ENCODE data around the gene NR1H4. TPM values are rescaled to one million over a fixed set of nuclear protein-coding genes. Genes with fewer than 3 reads are reported as not detected.

Gene NR1H4
- total RNA-seq, 3 donors from 2014 or later = 0.15 TPM; not detected in 2

GRCh38 chr12:100564090-100564489, 90.4 kb downstream of the NR1H4 start:
- H3K4me3 ChIP-seq = no peak overlapping the region
- TF ChIP-seq, protein P1, sequence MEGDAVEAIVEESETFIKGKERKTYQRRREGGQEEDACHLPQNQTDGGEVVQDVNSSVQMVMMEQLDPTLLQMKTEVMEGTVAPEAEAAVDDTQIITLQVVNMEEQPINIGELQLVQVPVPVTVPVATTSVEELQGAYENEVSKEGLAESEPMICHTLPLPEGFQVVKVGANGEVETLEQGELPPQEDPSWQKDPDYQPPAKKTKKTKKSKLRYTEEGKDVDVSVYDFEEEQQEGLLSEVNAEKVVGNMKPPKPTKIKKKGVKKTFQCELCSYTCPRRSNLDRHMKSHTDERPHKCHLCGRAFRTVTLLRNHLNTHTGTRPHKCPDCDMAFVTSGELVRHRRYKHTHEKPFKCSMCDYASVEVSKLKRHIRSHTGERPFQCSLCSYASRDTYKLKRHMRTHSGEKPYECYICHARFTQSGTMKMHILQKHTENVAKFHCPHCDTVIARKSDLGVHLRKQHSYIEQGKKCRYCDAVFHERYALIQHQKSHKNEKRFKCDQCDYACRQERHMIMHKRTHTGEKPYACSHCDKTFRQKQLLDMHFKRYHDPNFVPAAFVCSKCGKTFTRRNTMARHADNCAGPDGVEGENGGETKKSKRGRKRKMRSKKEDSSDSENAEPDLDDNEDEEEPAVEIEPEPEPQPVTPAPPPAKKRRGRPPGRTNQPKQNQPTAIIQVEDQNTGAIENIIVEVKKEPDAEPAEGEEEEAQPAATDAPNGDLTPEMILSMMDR (IDR thresholded peaks at IDR 0.05) = no peak
- TF ChIP-seq POLR2AphosphoS5 (IDR thresholded peaks at IDR 0.05) = no peak
- TF ChIP-seq POLR2A (IDR thresholded peaks at IDR 0.05) = no peak
- no peaks in the 10 kb centered on the region for H3K9me3 ChIP-seq
- no peaks in the 10 kb centered on the region for H3K4me1 ChIP-seq
- no peak for DNase-seq (ENCODE audit: low spot score in 2 of 2)
- no peaks in the 10 kb centered on the region for H3K36me3 ChIP-seq
- H3K27me3 ChIP-seq = no peaks in the 10 kb centered on the region
- no peak overlapping the region for H3K27ac ChIP-seq
- intact Hi-C loops (cut with DNase I; ENCODE audit: low total_unique reads) = no loop called here

DNA sequence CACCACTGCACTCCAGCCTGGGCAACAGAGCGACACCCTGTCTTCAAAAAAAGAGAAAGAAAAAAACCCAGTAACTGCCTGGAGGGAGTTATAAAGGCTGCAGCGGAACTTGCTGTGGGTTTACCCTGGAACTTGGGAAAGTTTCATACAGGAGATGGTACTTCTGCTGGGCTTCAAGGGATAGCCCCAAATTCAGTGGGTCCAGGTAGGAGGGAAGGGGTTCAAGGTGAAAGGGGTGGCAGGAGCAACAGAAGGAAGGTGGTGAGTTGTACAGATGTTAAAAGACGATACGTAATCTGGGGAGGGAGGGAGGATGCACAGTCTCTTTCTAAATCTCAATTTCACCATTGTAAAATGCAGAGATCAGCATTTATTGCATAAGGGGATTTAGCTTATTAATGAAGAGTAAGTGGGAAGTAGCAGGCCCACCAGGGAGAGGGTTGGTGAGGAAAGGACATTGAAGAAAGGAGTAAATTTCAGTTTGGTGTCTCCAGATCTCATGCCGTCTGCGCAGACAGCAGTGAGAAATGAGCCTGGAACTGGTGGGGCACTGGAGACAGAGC, 91.3 kb downstream of the NR1H4 start:
- intact Hi-C loops (cut with DNase I; ENCODE audit: low total_unique reads) = no loop called here
- no peaks in the 10 kb centered on the region for H3K36me3 ChIP-seq
- H3K4me3 ChIP-seq = no peak overlapping the region
- no peaks in the 10 kb centered on the region for H3K27me3 ChIP-seq
- no peak for DNase-seq (ENCODE audit: low spot score in 2 of 2)
- H3K9me3 ChIP-seq = no peaks in the 10 kb centered on the region
- no peak overlapping the region for H3K27ac ChIP-seq
- TF ChIP-seq POLR2AphosphoS5 (IDR thresholded peaks at IDR 0.05) (no peak), POLR2A (IDR thresholded peaks at IDR 0.05) (no peak)
- TF ChIP-seq, protein P1 (IDR thresholded peaks at IDR 0.05) = no peak
- H3K4me1 ChIP-seq = no peaks in the 10 kb centered on the region

DNA sequence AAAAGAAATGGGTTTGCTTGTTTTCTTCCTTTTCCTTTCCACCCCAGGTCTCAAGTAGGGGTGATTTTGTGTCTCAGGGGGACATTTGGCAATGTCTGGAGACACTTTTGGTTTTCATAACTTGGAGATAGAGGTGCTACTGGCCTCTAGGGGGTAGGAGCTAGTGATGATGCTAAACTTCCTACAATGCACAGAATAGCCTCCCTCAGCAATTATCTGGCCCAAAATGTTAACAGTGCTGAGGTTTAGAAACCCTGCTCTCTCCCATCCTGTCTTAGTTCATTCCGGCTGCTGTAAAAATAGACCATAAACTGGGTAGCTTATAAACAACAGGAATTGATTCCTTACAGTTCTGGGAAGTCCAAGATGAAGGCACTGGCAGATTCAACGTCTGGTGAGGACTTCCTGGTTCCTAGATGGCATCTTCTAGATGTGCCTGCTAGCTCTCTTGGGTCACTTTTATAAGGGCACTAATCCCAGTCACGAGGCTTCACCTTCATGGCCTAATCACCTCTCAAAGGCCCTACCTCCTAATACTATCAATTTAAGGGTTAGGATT, 92.4 kb downstream of the NR1H4 start:
- no peaks in the 10 kb centered on the region for H3K4me1 ChIP-seq
- intact Hi-C loops (cut with DNase I; ENCODE audit: low total_unique reads) = no loop called here
- no peaks in the 10 kb centered on the region for H3K27me3 ChIP-seq
- H3K27ac ChIP-seq = no peak overlapping the region
- no peak for DNase-seq (ENCODE audit: low spot score in 2 of 2)
- no peaks in the 10 kb centered on the region for H3K9me3 ChIP-seq
- H3K36me3 ChIP-seq = no peaks in the 10 kb centered on the region
- no peak overlapping the region for H3K4me3 ChIP-seq
- TF ChIP-seq POLR2A (IDR thresholded peaks at IDR 0.05) (no peak), POLR2AphosphoS5 (IDR thresholded peaks at IDR 0.05) (no peak)
- TF ChIP-seq, protein P1 (IDR thresholded peaks at IDR 0.05) = no peak

GRCh38 chr12:100566887-100567637, 93.4 kb downstream of the NR1H4 start:
- DNase-seq (ENCODE audit: low spot score in 2 of 2) = no peak
- Histone ChIP-seq H3K4me1 (no peaks in the 10 kb centered on the region), H3K4me3 (no peak overlapping the region), H3K27ac (no peak overlapping the region), H3K27me3 (no peaks in the 10 kb centered on the region), H3K9me3 (no peaks in the 10 kb centered on the region), H3K36me3 (no peaks in the 10 kb centered on the region)
- intact Hi-C loops (cut with DNase I; ENCODE audit: low total_unique reads) = no loop called here
- TF ChIP-seq, protein P1 (IDR thresholded peaks at IDR 0.05) = no peak
- TF ChIP-seq POLR2A (IDR thresholded peaks at IDR 0.05) (no peak), POLR2AphosphoS5 (IDR thresholded peaks at IDR 0.05) (no peak)

DNA sequence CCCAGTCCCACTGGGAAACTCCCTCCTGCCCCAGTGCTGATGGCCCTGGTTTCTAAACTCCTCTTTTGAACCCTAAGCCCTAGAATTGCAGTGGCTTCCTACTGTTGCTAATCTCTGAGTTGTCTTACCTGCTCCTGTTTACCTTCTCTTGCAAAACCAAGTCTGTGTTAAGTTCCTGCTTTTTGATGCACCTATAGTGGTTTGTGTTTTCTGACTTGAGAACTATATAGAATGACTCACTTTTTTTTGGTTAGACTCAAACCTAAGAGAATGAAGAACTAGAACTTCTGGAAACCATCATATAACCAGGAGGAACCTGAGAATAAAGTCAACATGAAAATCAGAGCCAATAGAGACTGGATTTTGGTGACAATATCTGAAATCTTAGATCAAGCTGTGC, 94.3 kb downstream of the NR1H4 start:
- TF ChIP-seq, protein P1 (IDR thresholded peaks at IDR 0.05) = no peak
- TF ChIP-seq POLR2A (IDR thresholded peaks at IDR 0.05) = no peak
- TF ChIP-seq POLR2AphosphoS5 (IDR thresholded peaks at IDR 0.05) = no peak
- no peaks in the 10 kb centered on the region for H3K27me3 ChIP-seq
- no peak overlapping the region for H3K4me3 ChIP-seq
- H3K9me3 ChIP-seq = no peaks in the 10 kb centered on the region
- H3K4me1 ChIP-seq = no peaks in the 10 kb centered on the region
- H3K27ac ChIP-seq = no peak overlapping the region
- DNase-seq (ENCODE audit: low spot score in 2 of 2) = no peak
- intact Hi-C loops (cut with DNase I; ENCODE audit: low total_unique reads) = no loop called here
- H3K36me3 ChIP-seq = no peaks in the 10 kb centered on the region

Data from breast epithelium (tissue), 4 donors.